Inferior parietal cortex (tissue), 1 donor: ENCODE results near the gene ADCK2.
"Not testable (repeated sequence)": the region's sequence is repeated elsewhere in the genome, so short reads cannot be mapped to it uniquely, and the experiment has no call there.

Experiments
- DNase-seq: peaks from one replicate; pipeline ENCODE4 v3.0.0-alpha.2; 2016; ENCODE audit errors: extremely low spot score

Gene ADCK2

GRCh38 chr7:140693849-140694248 is 21.1 kb downstream of the ADCK2 start:
- not testable (repeated sequence) for DNase-seq

GRCh38 chr7:140694592-140694991 is 21.8 kb downstream of the ADCK2 start:
- no peak for DNase-seq

DNA sequence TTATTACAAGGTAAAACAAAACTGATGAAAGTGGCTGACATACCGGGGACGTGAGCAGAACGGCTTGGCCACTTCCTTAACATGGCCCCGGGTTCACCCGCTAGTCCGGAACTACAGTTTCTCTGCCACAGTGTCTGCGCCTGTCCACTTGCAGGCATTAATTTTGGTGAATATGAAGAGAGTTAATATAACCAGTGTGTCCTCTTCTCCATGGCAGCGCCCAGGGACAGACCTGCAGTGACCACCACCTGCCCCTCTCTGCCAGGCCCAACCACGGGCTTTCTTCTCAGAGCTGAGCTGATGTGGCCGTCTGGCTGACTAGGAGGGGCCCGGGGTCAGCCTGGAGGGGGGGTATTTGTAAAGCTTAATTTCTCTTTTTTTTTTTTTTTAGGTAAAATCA is 22.6 kb downstream of the ADCK2 start:
- DNase-seq = no peak

DNA sequence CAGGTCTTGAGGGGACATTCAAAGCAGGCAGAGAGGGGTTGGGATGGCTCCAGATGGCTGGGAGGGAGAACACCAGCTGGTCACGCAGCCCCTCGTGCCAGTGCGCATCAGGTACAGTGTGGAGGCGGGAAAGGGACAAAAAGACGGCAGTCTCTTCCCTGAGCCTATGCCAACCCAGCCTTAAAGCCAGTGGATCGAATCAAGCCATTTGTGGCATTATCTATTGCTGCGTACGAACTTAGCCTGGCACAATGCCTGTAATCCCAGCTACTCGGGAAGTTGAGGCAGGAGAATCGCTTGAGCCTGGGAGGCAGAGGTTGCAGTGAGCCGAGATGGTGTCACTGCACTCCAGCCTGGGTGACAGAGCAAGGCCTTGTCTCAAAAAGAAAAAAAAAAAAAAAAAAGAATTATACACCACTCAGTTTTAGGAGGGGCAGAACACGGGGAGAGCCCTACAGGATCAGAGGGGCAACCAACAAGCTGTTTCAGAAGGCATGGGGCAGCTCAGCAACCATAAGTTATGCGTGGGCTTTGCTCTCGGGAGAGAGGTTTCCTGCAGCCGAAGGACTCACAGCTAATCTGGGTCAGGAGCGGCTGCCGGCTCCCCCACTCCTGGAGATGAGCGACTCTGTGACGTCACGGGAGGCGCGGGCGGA is 23.4 kb downstream of the ADCK2 start:
- DNase-seq = peak; percentile 94

GRCh38 chr7:140696680-140697446 is 24.1 kb downstream of the ADCK2 start, which contains the start of gene NDUFB2:
Gene NDUFB2, plus strand, starts transcription at chr7:140696708. Its CDS starts 37 bp downstream, at chr7:140696745.
- peak; percentile 83 for DNase-seq

DNA sequence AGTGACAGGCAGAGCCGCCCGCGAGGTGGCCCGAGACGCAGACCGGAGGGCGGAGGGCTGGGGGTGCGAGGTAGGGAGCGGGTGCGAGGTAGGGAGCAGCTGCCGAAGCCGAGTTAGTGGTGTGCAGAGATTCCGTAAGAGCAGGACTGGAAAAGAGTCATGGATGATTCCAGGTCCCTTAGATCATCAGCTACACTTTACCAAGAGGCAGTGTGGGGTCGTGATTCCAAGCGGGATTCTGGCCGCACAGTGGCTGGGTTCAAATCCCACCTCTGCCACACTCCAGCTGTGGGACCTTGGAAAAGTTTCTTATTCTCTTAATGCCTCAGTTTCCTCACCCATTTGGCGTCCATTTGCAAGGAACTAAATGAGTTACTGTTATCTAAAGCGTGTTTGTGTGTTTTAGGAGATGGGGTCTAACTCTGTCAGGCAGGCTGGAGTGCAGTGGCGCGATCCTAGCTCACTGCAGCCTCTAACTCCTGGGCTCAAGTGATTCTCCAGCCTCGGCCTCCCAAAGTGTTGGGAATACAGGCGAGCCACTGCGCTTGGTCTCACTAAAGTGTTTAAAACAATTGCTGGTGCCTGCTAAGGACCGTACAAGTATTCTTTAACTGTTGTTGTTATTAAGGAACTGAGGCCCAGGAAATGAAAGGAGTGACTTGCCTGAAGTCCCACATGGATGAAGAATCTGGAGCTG is 24.9 kb downstream of the ADCK2 start:
- DNase-seq = no peak

- DNase-seq = no peak
These were observed 25.7 kb downstream of the ADCK2 start for GRCh38 chr7:140698477-140698876.

DNA sequence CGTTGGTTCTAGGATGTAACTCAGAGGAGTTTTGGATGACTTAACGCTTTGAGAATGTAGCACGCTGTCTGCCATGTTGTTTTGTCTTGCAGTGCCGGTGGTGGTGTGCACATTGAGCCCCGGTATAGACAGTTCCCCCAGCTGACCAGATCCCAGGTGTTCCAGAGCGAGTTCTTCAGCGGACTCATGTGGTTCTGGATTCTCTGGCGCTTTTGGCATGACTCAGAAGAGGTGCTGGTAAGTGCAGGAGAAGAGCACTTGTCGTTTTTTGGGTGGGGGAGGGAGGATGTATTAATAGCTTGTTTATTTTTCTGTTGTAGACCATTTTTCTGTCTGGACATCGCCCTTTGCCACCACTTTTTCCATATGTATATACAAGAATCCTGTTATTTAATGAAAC is 30.0 kb downstream of the ADCK2 start:
- DNase-seq = no peak

- no peak for DNase-seq
These were observed 31.5 kb downstream of the ADCK2 start for GRCh38 chr7:140704205-140704604.

- no peak for DNase-seq
These were observed 34.4 kb downstream of the ADCK2 start for GRCh38 chr7:140707132-140707531.

- DNase-seq = not testable (repeated sequence)
These were observed 36.0 kb downstream of the ADCK2 start for GRCh38 chr7:140708764-140709163.

DNA sequence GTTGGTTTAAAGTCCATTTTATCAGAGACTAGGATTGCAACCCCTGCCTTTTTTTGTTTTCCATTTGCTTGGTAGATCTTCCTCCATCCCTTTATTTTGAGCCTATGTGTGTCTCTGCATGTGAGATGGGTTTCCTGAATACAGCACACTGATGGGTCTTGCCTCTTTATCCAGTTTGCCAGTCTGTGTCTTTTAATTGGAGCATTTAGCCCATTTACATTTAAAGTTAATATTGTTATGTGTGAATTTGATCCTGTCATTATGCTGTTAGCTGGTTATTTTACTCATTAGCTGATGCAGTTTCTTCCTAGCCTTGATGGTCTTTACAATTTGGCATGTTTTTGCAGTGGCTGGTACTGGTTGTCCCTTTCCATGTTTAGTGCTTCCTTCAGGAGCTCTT is 39.6 kb downstream of the ADCK2 start:
- DNase-seq = not testable (repeated sequence)

- DNase-seq = no peak
These were observed 41.7 kb downstream of the ADCK2 start for GRCh38 chr7:140714331-140715040.

DNA sequence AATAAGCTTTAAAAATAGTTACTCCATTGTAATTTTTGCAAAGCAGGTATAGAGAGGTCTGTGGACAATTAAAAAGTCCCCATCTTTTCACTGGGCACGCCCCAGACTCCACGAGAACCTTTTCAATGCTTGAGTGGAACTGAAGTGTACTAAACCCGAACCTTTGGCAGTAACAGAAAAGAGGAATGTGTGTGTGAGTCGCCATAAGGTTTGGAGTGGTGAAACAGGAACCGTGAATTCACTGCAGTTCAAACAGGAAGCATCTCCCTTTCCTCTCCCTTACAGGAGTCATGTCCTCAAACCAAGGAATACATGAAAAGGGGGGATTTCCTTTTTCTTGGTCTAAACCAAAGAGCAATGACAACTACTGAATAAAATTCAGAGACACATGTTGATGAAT is 47.0 kb downstream of the ADCK2 start:
- no peak for DNase-seq

GRCh38 chr7:140722254-140722653 is 49.5 kb downstream of the ADCK2 start:
- no peak for DNase-seq

DNA sequence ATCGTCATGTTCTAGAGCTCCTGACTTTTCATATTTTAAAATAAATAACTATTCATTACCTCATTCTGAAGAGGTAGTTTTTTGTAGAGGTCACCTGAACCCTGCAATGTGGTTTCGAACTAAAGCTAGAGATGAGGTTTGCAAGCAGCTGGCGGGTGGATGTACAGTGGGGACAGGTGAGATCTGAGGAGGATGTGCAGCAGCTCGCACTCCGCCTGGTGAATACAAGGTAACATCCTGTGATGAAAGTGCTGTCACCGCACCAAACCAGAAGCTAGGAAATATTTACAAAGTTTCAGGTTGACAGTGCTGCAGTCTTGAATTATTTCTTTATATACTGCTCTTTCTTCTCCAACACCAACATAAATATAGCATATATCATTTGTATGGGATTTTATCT is 50.3 kb downstream of the ADCK2 start:
- DNase-seq = no peak

- no peak for DNase-seq
These were observed 50.8 kb downstream of the ADCK2 start for GRCh38 chr7:140723574-140723973.

- no peak for DNase-seq
These were observed 52.0 kb downstream of the ADCK2 start for GRCh38 chr7:140724706-140725105.

DNA sequence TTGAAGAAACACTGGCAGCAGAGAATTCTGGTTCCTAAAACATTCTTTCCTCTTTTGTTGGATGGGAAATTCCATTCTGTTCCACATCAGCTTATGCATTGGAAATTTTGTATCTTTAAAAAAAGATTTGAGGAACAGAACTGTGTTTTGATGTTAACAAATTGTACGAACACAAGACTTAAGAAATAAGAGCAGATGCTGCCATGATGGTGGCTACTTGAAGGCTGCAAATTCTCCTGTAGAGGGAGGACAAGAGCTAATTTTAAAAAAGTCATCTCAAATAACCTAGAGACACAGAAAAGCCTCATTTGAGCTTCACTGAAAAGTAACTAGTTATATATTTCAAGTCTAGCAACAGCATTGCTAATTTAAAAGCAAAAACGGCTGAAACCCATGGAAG is 53.5 kb downstream of the ADCK2 start:
- DNase-seq = peak; percentile 44

GRCh38 chr7:140732416-140732815 is 59.7 kb downstream of the ADCK2 start:
- no peak for DNase-seq

- no peak for DNase-seq
These were observed 61.4 kb downstream of the ADCK2 start for GRCh38 chr7:140734096-140734495.

DNA sequence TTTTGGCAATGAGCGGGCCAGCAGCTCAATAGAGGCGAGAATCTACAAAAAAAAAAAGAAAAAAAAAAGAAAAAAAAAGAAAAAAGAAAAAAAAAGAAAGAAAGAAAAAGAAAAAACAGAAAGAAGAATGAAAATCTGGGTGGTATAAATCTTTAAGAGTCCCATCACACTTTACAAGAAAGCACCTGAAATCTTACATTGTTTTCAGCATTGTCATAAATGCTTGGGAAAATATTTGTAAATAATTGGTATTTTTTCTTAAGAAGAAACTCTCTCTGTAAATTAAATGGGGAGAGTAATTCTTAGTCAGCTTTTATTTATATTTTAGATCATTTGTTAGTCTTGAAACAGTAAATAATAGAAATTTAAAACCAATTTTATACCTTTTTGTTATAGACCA is 62.0 kb downstream of the ADCK2 start:
- no peak for DNase-seq
